HG02973 (cell line): ENCODE data around the gene ZNF423.

Source experiments
- ATAC-seq: cut with Tn5 transposase; IDR thresholded peaks from one replicate; pipeline ENCODE4 v1.9.1; 2021; ENCODE audit warnings: moderate library complexity; ENCODE audit not compliant: unreplicated experiment

ZNF423 gene

GRCh38 chr16:49651226-49651625 is 204.7 kb downstream of the ZNF423 start:
- no peak for ATAC-seq

- no peak for ATAC-seq
Observed at GRCh38 chr16:49650603-49651002, 205.3 kb downstream of the ZNF423 start.

- no peak for ATAC-seq
Observed at GRCh38 chr16:49649013-49649765, 206.7 kb downstream of the ZNF423 start.

- no peak for ATAC-seq
Observed at GRCh38 chr16:49647673-49648072, 208.2 kb downstream of the ZNF423 start.

- no peak for ATAC-seq
Observed at GRCh38 chr16:49645263-49645662, 210.6 kb downstream of the ZNF423 start.

- ATAC-seq, result no peak
Observed at GRCh38 chr16:49644145-49644463, 211.8 kb downstream of the ZNF423 start.

GRCh38 chr16:49643429-49644144 is 212.3 kb downstream of the ZNF423 start:
- no peak for ATAC-seq

GRCh38 chr16:49641250-49641649 is 214.7 kb downstream of the ZNF423 start:
- no peak for ATAC-seq

- no peak for ATAC-seq
Observed at GRCh38 chr16:49640581-49640980, 215.3 kb downstream of the ZNF423 start.

GRCh38 chr16:49639739-49640431 is 216.0 kb downstream of the ZNF423 start:
- no peak for ATAC-seq

GRCh38 chr16:49638673-49639610 is 217.0 kb downstream of the ZNF423 start:
- no peak for ATAC-seq

- no peak for ATAC-seq
Observed at GRCh38 chr16:49637933-49638672, 217.8 kb downstream of the ZNF423 start.

- no peak for ATAC-seq
Observed at GRCh38 chr16:49637511-49637910, 218.4 kb downstream of the ZNF423 start.

- ATAC-seq, result no peak
Observed at GRCh38 chr16:49636608-49637007, 219.3 kb downstream of the ZNF423 start.

GRCh38 chr16:49635591-49636581 is 220.0 kb downstream of the ZNF423 start:
- no peak for ATAC-seq

GRCh38 chr16:49635009-49635350 is 220.9 kb downstream of the ZNF423 start:
- ATAC-seq, result no peak

GRCh38 chr16:49634235-49635008 is 221.5 kb downstream of the ZNF423 start:
- no peak for ATAC-seq

GRCh38 chr16:49632795-49633184 is 223.1 kb downstream of the ZNF423 start:
- no peak for ATAC-seq
